Choroid plexus epithelial cell (primary cell): ENCODE results near the gene CDH4.

Source experiments
- DNase-seq: peaks from one replicate; pipeline ENCODE4 v3.0.0-alpha.2; 2010; ENCODE audit warnings: low read depth
- H3K4me3 ChIP-seq: 2 replicates; pipeline ENCODE4 v1.5.1; 2011; ENCODE audit warnings: low read depth, mild to moderate bottlenecking, control low read depth, low read length, moderate library complexity
- CTCF ChIP-seq: conservative IDR thresholded peaks from 2 replicates; pipeline ENCODE4 v1.5.1; 2011; ENCODE audit warnings: low read depth, mild to moderate bottlenecking, control low read depth, inconsistent platforms, low read length, moderate library complexity

Gene CDH4

GRCh38 chr20:61666471-61666832, 414.4 kb downstream of the CDH4 start:
- H3K4me3 ChIP-seq: no peak overlapping the region
- no peak for TF ChIP-seq CTCF
- DNase-seq: no peak

- DNase-seq: no peak
- TF ChIP-seq CTCF: no peak
- H3K4me3 ChIP-seq: no peak overlapping the region
Observed at GRCh38 chr20:61667056-61667792, 415.2 kb downstream of the CDH4 start.

- no peak overlapping the region for H3K4me3 ChIP-seq
- TF ChIP-seq CTCF: no peak
- DNase-seq: no peak
Observed at GRCh38 chr20:61668065-61668650, 416.1 kb downstream of the CDH4 start.

- TF ChIP-seq CTCF: no peak
- no peak for DNase-seq
- H3K4me3 ChIP-seq: no peak overlapping the region
Observed at GRCh38 chr20:61668771-61669503, 416.9 kb downstream of the CDH4 start.

GRCh38 chr20:61670274-61670673, 418.2 kb downstream of the CDH4 start:
- DNase-seq: no peak
- no peak overlapping the region for H3K4me3 ChIP-seq
- no peak for TF ChIP-seq CTCF

- H3K4me3 ChIP-seq: no peak overlapping the region
- no peak for DNase-seq
- no peak for TF ChIP-seq CTCF
Observed at GRCh38 chr20:61671559-61671958, 419.5 kb downstream of the CDH4 start.
